KBM-7 (cell line): Measurements from ENCODE around the gene DNAJB7.
"Not testable (repeated sequence)": the region's sequence is repeated elsewhere in the genome, so short reads cannot be mapped to it uniquely, and the experiment has no call there.

ENCODE experiments used
- DNase-seq: peaks from one replicate; pipeline ENCODE4 v3.0.0-alpha.2; 2015
- in situ Hi-C: fragments of 300-500 bp; cut with MboI; formaldehyde crosslinking; loops from 2 replicates; pipeline ENCODE4 v1.14.3; 2020; ENCODE audit warnings: low sequenced_read_pairs, low pct_unique_long_range_greater_than_20kb, mixed read lengths

The DNAJB7 gene

GRCh38 chr22:40853961-40854360 is 8.0 kb downstream of the DNAJB7 start:
- in situ Hi-C loops, result no loop called here
- no peak for DNase-seq

DNA sequence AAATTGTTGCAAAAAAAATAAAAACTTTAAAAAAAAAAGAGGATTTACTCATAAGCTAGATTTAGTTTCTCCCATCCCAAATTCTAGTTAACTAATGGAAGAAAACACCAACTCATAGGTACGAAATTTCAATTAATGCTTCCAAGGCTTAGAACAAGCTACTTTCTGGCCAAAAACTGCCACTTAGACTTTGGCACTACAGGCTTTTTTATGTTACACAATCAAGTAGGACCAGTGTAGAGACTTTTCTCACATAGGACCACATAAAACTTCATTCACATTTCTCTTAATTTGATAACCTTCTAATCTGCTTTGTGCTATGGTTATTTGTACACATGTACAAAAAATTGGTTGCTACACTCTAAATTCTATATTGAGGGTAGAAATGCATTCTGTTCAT is 8.6 kb downstream of the DNAJB7 start:
- in situ Hi-C loops, result no loop called here
- no peak for DNase-seq

DNA sequence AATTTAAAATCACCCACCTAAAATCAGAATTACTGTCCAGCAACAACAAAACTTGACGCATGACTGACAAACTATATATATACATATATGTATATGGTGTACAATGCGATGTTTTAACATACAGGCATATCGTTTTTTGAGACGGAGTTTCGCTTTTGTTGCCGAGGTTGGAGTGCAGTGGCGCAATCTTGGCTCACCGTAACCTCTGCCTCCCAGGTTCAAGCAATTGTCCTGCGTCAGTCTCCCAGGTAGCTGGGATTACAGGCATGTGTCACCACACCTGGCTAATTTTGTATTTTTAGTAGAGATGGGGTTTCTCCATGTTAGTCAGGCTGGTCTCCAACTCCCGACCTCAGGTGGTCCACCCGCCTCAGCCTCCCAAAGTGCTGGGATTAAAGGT is 16.1 kb downstream of the DNAJB7 start:
- in situ Hi-C loops, DNase-seq: not testable (repeated sequence)

DNA sequence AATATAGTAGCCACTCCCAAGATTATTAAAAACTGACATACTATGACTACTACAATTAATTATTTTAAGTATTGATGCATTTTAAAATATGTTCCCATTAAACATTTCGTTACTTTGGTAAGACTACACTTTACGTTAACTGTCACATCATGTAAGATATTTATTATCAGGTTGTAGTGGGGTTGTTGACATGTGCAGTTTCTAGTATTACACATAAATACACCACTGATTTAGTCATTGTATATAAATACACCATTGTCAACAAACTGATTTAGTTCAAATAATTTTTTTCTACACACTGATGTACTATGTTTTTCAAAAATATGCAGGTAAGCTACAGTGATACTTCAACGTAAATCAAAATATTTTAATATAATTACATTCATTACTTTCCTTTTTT is 17.0 kb downstream of the DNAJB7 start:
- in situ Hi-C loops, result no loop called here
- DNase-seq, result no peak

GRCh38 chr22:40838486-40838885 is 23.4 kb downstream of the DNAJB7 start:
- in situ Hi-C loops, result no loop called here
- DNase-seq, result no peak

DNA sequence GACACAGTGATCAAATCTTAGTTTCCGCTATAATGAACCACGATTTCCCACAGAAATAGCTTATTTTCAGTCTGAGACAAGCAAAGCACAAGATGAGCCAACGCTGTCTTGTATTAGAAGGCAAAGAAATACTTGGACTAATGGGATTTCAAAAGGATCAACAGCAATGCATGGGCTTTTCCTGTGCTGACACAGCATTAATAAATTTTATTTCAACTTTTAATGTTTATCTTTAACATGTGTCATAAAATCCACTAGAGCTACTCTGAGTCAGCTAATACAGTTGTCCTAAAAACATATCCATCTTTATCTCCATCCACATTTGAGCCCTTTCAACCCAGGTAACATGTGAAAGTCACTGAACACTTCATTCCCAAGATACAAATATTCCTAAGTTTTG is 27.3 kb downstream of the DNAJB7 start:
- DNase-seq, result no peak
- in situ Hi-C loops, result no loop called here

GRCh38 chr22:40829131-40829530 is 32.8 kb downstream of the DNAJB7 start:
- DNase-seq, result no peak
- in situ Hi-C loops, result no loop called here

- in situ Hi-C loops, result no loop called here
- no peak for DNase-seq
These were observed 34.8 kb downstream of the DNAJB7 start for GRCh38 chr22:40826984-40827741.

DNA sequence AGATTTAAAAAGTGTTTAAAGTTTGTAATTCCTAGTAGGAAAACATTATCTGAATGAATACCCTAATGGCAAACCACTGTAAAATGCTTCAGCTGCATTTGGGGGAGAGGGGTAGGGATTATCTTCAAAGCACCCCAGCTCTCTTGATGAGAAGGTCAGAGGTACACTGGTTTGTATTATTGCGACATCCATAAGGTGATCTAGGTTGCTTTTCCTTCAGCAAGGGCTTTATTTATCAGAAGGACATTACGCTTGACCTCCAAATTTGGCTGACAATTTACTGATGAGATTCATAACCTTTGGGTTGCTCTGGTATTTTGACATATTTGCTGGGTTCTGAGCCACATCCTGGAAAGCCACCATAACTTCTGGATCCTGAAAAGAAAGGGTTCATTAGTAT is 35.6 kb downstream of the DNAJB7 start:
- DNase-seq, in situ Hi-C loops: not testable (repeated sequence)

GRCh38 chr22:40823426-40823825 is 38.5 kb downstream of the DNAJB7 start:
- in situ Hi-C loops, result no loop called here
- no peak for DNase-seq

DNA sequence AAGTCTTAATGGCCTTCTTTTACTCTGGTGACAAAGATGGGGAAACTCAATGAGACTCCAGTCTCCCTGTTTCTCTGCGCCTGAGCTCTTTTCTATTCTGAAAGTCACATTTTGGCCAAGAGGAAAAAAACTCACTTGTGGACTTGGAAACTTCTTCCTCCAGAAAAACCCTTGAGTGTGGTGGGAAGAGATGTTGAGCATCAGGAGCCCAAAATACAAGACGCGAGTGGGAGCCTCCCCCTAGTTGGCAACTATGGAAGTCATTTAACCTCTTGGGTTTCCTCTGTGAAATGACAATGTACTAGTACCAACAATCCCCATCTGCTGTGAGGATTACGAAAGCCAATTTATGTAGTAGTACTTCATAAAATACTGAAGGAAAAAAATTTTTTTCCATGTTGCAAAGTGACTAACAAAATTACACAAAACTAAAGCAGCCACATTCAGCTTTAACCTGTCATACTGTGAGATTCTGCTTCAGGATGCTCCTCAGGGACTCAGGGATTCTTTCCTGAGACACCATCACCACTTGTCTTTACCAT is 42.2 kb downstream of the DNAJB7 start:
- no peak for DNase-seq
- in situ Hi-C loops, result no loop called here

GRCh38 chr22:40818747-40819598 is 42.9 kb downstream of the DNAJB7 start, which contains the start of gene SLC25A17:
Gene SLC25A17 (minus strand): TSS chr22:40819346. CDS start chr22:40819248, 98 bp downstream.
- in situ Hi-C loops, result no loop called here
- peak; percentile 66 for DNase-seq

- peak; percentile 47 for DNase-seq
- in situ Hi-C loops, result no loop called here
These were observed 43.6 kb downstream of the DNAJB7 start for GRCh38 chr22:40818192-40818746.

DNA sequence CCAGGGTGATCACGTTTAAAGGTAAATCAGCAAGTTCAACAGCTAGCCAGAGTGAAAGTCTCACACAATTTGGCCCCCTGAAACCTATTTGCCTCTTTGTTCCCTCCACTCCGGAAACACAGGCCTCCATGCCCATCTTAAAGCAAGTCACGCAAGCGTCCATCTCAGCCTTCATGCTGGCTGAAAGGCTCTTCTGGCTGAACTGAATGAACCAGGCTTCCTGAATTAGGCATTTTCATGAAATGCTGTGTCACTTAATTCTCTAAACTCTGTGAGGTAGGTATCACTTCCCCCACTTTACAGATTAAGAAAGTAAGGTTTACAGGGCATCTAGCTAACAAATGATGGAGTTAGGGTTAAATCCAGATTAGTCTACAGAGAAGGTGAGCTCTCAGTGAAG is 44.2 kb downstream of the DNAJB7 start:
- in situ Hi-C loops, result no loop called here

DNA sequence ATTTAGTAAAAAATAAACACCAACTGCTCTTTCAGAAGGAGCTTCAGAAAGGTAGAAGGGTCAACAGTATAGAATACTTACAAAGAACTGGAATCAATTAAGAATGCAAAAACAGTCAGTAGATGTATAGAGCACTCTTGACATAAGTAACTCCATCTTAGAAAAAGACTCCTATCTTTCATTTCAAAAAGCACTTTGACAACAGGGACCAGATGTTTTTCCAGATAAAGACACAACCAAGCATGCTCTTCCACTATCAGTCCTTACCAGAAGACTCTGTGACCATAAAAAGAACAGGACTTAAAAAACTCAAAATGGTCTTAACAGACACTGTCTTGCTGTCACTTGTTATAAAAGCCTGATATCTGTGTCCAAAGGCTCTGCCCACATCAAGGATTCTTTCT is 48.0 kb downstream of the DNAJB7 start:
- DNase-seq, result peak; percentile 31
- in situ Hi-C loops, result no loop called here

More for the DNA sequence above, 44.2 kb downstream of the DNAJB7 start:
- DNase-seq, result no peak
